ENCODE results near the gene CLOCK.

DNA sequence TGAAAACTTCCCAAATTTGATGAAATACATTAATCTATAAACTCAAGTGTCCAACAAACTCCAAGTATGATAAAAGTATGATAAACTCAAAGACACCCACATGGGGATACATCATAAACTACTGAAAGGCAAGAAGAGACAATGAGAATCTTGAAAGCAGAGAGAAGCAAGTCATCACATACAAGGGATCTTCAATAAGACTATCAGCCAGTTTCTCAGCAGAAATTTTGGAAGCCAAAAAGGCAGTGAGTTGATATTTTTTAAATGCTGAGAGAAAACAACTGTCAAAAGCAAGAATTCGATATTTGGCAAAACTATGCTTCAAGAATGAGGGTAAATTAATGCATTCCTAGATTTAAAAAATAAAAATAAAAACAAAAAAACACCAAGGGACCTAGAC, 28.8 kb upstream of the CLOCK start:
- TF ChIP-seq CTCF (IDR thresholded peaks at IDR 0.05) (no peak), POLR2A (IDR thresholded peaks at IDR 0.05; ENCODE audit: low read depth) (no peak), EP300 (IDR thresholded peaks at IDR 0.05) (no peak), POLR2AphosphoS5 (IDR thresholded peaks at IDR 0.05) (no peak)

Data from esophagus muscularis mucosa (tissue), 4 donors.